Fibroblast of skin of right biceps (primary cell): Measurements from ENCODE around the gene MYH7.
"Not testable (repeated sequence)": the region's sequence is repeated elsewhere in the genome, so short reads cannot be mapped to it uniquely, and the experiment has no call there.

Experiments
- DNase-seq: peaks from one replicate; pipeline ENCODE4 v3.0.0-alpha.2; 2013

Gene MYH7

DNA sequence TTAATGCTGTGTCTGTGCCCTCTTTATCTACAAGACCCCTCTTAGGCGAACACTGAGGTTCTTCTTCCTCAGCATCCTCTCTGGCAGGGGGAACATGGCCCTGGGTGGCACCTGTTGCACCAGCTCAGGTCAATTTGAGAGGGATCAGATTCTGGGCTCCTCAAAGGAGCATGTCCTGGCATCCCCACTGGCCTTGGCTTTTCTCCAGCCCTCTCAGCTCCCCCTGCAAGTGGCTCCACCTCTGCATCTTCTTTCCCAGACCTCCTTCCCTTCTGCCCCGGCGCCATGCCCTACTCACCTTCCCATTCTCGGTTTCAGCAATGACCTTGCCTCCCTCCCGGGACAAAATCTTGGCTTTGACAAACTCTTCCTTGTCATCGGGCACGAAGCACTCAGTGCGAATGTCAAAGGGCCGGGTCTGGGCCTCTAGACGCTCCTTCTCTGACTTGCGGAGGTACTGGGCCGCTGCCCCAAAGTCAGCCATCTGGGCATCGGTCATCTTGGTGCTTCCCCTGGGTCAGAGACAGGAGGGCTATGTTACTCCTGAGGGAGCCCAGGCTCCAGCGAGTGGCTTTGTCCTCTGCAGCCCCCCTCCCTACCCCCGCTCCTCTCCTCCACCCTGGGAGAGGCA is 28.6 kb downstream of the MYH7 start:
- no peak for DNase-seq

DNA sequence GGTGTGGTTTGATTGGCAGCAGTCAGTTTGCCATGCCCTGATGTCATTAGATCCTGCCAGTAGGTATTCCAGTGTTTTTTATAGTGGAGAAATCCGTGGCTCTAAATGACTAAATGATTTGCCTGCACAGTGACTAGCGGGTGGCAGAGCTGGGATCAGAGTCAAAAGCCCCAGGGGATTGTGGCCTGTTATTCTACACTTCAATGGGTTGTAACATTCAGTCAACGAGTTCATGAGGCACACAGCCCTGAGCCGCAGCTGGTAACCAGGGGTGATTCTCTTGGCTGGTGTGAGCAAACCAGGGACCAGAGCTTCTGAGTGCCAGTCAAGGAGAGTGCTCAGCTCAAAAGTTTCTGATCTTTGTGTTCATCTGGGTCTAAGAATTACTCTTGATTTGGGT is 29.2 kb downstream of the MYH7 start:
- no peak for DNase-seq

DNA sequence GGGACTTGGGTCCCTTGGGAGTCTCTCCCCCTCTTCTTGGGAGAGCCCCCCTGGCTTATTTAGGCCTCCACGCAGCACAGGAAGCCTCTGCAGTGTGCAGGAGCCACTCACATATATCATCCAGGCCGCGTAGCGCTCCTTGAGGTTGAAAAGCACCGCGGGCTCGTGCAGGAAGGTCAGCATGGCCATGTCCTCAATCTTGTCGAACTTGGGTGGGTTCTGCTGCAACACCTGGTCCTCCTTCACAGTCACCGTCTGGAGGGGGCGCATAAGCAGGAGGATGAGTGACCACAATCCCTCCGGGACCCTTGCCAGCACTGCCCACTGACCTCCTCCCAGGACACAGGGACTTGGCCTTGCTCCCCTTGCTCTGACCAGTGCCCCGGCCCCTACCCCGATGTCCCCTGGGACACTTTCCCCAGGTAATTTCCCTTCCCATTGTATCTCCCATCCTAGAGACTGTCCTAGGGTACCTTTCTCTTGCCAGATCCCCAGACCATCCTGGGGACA is 29.9 kb downstream of the MYH7 start:
- no peak for DNase-seq

DNA sequence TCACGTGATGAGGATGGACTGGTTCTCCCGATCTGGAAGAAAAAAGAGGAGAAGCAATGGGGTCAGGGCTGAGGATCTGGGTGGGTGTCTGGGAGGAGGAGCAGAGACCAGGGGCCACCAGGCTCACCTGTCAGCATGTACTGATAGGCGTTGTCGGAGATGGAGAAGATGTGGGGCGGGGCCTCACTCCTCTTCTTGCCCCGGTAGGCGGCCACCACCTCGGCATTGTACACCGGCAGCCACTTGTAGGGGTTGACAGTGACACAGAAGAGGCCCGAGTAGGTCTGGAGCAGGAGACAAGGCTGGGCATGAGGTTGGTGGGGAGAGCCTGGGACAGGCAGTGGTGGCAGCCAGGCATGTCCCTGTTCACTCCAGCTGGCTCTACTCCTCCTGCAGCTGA is 30.4 kb downstream of the MYH7 start:
- no peak for DNase-seq

DNA sequence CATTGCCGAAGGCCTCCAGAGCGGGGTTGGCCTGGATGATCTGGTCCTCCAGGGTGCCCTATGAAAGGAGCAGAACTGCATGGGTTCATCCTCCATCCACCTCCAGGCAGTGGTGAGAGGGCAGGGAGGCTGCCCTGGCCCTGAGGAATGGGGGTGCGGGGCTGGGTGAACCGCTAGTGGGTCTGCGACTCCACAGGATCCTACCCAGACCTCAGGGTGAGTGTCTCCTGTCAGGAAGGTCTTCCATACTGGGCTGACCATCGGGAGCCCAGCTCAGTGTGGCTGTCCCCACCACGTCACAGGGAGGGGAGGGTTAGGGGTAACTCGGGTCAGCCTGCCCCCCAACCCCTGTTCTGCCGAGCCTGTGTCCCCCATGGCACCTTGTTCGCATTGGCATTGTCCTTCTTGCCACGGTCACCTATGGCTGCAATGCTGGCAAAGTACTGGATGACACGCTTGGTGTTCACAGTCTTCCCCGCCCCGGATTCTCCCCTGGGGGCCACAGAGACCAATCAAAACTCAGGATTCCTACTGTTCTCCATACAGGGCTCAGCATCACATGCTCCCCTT is 31.0 kb downstream of the MYH7 start:
- no peak for DNase-seq

DNA sequence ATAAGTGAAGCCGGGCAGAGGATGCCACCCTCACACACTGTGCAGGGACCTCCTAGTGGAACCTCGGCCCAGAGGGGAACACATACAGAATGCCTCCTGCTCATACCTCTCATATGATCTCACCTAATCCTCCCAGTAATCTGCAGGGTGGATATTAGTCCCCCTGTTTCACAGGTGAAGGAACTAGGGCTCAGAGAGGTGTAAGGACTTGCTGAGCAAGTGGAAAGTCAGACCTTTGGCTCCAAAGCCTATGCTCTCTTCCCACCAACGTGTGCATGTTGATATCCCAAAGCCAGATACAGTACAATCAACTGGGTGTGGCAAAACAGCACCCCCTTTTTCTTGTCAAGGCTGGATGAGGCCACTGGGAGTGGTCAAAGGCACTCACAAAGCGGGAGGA is 31.6 kb downstream of the MYH7 start:
- no peak for DNase-seq

DNA sequence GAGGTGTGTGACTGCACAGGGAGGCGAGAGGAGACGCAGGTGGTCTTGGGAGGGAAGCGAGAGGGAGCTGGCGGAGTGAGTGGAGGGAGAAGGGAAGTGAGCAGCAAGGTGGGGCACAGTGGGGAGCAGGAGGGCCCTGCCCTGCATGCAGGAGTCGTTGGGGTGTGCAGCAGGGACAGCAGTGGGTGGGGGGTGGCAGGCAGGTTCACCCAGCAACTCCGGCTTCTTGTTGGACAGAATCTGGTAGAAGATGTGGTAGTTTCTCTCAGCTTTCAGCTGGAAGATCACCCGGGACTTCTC is 32.4 kb downstream of the MYH7 start:
- DNase-seq = no peak

DNA sequence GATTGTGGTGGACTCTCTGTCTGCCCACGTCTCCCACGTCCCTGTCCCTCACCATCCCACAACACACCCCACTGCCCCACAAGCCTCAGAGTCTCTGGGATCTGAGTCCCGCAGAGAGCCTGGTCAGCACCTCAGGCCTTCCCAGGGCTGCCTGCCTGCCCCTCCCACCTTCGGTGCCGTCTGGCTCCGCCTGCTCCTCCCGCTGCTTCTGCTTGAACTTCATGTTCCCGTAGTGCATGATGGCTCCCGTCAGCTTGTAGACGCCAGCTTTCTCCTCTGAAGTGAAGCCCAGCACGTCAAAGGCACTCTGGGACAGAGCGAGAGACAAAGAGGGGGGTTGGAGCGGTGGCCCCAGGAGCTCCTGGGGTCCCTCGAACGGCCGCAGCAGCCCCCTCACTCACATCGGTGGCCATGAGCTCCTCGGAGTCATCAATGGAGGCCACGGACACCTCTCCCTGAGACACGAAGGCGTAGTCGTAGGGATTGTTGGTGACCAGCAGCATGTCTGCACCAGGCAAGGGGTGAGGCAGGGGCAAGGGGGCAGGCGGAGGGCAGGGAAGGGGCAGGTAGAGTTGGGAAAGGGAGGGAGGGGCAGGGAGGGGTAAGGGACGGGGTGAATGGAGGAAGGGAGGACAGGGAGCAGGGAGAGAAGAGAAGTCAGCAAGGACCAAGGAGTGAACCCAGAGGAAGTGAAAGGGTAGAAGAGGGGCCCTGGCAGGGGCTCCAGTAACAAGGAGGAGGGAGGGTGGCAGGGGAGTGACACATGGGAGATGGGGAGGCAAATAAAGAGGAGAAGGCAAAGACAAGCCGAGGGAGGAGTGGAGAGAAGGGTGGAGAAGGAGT is 32.9 kb downstream of the MYH7 start:
- no peak for DNase-seq

DNA sequence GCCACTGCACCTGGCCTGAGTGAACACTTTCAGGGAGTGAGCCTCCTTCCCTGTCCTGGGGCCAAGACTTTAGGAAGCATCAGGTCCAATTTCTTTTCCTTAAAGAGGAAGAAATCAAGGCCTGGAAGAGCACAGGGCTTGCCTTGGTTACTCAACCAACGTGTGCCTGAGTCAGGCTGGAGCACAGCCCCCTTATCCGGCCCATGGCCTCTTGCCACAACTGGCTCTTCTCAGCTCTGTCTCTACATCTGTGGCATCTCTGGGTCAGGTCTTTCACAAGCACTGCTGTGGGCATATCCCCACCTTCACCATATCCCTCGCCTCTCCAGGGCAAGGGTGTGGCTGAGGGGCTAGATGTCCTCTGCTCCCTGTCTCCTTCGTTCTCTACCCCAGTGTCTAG is 34.2 kb downstream of the MYH7 start:
- no peak for DNase-seq

DNA sequence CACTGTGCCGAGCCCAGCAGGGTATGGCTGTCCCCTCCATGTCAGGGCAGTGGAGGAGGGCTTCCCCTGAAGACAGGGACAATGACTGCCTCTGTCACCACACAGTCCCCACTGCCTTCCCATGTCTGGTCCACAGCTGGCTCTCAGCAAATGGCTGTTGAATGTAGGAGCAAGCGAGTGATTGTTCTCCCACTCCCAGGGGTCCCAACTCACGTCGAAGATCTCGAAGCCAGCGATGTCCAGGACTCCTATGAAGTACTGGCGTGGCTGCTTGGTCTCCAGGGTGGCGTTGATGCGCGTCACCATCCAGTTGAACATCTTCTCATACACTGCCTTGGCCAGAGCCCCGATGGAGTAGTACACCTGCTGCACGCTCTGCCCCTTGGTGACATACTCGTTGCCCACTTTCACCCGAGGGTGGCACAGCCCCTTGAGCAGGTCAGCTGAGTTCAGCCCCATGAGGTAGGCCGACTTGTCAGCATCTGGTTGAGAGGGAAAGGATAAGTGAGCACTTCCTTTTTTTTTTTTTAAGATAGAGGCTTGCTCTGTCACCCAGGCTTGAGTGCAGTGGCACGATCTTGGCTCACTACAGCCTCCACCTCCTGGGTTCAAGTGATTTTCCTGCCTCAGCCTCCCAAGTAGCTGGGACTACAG is 34.8 kb downstream of the MYH7 start:
- DNase-seq = not testable (repeated sequence)

DNA sequence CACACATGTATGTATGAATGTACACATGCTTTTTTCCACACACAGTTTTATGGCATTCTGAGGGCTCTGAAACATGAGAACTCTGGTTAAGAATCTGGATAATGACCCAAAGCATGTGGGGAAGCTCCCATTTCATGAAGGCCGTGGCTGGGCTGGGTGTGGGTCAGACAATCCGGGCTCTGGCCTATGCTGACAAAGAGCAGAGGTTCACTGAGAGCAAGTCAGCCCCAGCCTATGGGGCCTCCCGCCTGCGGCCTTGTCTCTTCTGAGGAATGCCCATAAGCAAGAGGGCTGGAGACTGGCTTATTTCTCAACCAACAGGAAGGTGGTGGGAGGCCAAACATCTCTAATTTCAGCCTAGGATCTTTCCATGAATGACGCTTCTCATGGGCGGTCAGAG is 35.9 kb downstream of the MYH7 start:
- DNase-seq = no peak

DNA sequence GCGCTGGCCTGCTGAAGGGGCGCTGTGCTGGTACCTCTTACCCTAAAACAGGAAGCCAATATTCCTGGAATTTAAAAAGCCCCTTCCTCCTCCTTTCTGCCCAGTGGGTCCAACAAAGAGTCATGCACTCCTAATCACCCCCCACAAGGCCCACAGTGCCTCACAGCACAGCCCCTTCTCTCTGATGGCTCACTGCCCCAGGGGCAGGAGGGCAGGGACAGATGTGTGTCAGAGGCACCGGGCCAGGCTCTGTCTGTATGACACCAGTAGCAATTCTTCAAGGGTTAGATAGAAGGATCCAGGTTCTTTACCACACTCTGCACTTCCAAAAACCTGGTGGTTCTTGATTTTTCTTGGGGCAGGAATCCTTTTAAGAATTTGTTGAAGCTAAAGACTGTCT is 36.3 kb downstream of the MYH7 start:
- DNase-seq = no peak

DNA sequence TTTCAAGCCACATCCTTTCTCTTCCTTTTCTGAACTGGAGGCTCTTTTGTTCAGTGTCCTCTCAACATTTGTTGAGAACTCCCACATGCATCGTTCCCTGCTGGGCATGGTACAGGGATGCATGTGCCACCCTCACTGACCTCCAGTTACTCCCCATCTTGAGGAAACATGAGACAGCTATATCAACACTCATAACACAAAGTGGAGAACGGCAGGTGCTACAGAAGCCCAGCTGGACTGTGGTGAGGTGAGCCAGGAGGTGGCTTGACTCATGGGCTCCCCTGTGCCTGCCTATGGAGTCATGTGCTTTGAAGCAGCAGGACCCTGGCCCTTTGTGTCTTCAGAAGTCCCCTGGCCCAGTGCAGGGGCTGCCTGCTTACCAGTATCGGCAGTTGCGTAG is 37.1 kb downstream of the MYH7 start:
- no peak for DNase-seq

DNA sequence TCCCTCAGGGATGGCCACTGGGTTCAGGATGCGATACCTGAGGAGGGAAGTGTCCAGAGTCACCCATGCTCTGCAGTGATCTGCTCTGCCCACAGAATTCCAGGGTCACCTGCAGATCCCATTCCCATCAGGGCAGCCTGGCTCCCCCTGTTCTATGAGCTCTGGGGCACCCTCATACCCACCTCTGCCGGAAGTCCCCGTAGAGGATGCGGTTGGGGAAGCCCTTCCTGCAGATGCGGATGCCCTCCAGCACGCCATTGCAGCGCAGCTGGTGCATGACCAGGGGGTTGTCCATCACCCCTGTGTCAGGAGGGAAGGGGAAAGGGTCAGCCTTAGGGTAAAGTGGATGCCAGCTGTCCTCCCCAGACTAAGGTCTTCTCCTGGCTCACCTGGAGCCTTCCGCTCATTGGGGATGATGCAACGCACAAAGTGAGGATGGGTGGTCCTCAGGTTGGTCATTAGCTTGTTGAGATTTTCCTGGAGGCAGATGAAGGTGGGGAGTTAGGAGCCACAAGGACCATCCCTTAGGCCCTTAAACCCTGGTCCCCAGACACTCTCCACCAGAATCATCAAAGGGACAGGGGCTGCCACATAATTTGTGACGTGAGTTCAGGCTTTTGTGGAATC is 38.6 kb downstream of the MYH7 start:
- DNase-seq = no peak

DNA sequence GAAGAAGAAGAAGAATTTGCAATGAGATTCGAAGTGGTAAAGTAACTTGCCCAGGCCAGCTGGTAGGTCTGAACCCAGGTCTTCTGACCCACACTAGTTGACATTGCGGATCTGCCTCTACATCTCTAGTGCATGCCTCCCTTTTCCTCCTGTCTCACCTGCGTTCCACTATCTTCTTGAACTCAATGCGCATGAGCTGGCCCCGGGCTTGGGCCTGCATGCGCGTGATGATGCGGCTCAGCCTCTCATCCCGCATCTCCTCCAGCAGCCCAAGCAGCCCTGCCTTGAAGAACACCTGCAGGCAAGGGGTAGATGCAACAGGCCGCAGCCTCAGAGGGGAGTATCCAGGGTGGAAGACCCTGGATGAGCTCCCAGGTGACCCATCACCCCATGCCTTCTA is 39.3 kb downstream of the MYH7 start:
- no peak for DNase-seq

DNA sequence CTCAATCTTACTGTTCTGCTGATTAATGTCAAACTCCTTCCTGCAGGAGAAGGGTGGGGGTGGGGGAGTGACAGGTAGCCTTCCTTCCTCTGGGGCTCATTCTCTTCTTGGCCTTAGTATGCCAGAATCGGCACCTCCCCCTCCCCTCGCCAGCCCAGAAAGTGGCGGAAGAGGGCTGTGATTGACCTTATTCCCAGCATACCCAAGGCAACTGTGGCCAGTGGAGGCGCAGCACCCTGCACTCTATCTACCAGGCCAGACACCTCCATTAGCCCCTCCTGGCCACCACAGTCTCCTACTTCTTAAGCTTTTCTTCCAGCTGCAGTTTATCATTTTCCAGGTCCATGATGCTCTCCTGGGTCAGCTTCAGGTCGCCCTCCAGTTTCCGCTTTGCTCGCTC is 42.8 kb downstream of the MYH7 start:
- no peak for DNase-seq

DNA sequence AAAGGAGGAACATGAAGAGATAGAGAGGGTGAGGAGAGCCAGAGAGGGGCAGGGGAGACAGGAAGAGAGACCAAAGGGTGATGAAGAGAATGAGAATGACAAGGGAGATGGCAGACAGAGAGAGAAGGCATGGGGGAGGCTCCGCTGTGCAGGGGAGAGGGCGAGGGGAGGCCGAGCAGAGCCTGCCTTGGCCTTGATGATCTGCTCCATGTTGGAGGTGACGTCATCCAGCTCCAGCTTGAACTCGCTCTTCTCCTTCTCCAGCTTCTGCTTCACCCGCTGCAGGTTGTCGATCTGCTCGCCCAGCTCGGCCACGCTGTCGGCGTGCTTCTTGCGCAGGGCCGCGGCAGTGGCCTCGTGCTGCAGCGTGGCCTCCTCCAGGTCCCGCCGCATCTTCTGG is 45.6 kb downstream of the MYH7 start:
- DNase-seq = not testable (repeated sequence)

DNA sequence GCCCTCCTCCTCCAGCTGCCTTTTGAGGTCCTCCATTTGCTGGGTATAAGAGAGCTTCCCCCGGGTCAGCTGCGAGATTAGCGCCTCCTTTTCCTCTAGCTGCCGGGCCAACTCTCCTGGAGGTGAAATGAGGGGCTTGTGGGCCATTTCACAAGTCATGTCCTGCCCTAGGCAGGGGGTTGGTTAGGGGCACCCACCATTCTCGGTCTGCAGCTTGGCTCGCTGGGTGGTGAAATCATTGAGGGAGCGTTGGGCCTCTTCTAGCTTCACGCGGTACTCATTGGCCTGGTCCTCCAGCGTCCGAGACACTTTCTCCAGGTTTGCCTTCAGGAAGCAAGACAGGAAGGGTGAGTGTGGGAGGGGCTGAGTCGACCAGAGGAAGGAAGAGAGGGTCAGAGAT is 46.1 kb downstream of the MYH7 start:
- no peak for DNase-seq

DNA sequence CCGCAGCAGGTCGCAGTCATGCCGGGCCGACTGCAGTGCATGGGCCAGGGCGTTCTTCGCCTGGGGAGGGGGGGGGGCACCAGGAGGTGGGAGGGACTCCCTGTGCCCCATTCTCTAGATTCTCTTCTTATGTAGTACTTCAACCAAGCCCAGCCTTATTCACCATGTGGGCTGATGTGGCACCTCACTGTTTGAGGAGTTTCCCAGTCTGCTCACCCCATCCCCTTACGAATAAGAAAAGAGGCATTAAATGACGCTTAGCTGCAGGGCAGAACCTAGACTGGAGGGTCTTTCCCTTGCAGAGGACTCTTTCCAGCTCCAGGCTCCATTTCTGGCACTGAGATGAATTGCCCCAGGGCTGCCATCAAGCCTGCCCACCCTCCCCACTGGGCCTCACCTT is 46.5 kb downstream of the MYH7 start:
- no peak for DNase-seq

DNA sequence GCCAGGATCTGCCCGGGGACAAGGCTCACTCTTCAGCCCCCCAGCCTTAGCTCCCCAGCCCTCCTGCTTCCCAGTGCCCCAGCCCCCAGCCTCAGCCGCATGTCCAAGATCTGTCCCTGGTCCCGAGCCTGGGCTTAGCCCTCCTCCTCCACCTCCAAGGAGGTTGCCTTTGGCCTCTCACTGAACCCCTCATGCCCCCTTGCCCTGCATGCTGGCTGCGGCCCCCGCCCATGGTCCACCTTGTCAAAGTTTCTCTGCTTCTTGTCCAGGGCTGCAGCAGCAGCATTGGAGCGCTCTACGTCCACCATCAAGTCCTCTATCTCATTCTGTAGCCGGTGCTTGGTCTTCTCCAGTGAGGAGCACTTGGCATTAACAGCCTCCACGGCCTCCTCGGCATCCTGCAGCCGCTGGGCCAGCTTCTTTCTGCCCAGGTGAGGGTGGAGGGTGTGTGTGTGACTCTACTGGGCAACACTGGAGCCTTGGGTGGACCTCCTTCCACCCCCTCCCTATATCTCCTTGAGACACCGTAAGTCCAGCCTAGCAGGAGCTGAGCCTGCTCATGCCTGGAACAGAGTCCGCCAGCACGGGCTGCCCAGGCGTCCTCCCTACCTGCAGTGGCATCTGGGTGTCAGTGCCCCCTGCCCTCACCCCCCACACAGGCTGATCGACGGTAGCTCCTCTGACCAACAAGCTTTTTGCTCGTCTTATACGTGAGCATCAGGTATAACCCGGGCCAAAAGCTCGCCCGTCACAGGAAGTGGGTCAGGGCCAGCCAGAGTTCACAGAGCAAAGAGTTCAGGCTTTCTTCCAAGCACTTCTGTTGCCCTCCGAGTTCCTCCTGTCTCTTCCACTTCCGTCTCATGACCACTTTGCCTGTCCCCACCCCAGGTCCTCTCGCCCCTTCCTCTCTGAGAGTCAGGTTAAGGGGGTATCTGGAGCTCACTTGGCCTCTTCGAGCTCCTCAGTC is 47.3 kb downstream of the MYH7 start:
- no peak for DNase-seq

DNA sequence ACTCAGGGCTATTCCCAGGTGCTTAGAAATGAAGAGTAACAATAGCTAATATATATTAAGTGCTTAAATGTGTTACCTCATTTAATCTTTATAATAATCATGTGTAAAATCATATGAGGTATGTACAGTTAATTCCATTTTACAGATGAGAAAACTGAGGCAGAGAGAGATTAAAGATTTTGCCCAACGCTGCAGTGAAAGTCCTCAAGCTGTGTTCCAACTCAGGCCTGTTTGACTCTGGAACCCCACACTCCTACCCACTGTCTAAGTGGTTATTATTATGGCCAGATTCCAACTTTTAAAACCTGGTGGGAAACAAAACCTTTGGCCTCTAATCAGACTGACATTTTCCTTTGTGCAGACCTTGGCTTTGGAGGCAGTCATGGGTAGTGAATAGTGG is 48.5 kb downstream of the MYH7 start:
- no peak for DNase-seq

DNA sequence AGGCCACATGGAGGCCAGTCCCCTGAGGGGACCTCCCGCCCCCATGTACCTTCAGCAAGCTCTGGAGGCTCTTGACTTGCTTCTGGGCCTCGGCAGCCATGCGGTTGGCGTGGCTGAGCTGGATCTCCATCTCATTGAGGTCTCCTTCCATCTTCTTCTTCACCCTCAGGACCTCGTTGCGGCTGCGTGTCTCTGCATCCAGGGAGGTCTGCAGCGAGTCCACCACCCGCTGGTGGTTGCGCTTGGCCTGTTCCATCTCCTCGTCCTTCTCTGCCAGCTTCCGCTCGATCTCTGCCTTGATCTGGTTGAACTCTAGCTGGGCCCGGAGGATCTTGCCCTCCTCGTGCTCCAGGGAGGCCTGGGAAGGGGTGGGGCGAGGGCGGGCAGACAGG is 49.2 kb downstream of the MYH7 start:
- DNase-seq = not testable (repeated sequence)
